Femur (tissue), 1 donor: ENCODE data around the gene GNG14.
"Not testable (repeated sequence)": the region's sequence is repeated elsewhere in the genome, so short reads cannot be mapped to it uniquely, and the experiment has no call there.

Experiments used
- DNase-seq: peaks from one replicate; pipeline ENCODE4 v3.0.0-alpha.2; 2017

GNG14 gene

DNA sequence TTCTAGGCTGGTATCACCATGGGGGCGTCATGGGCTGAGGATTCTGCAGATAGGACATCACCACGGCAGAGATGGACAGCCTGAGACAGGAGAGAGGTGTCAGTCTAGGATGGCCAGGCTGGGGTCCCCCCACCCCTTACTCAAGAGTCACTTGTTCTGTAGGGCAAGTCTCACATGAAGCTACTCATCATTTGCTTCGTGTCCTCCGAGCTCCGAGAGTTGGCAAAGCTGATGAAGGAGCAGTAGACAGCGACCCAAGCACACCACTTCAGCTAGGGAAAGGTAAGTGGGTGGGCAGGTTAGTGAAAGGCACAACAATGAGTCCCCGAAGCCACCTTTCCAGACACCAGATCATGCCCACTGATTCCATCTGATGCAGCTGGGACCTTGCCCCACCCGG lies 19.5 kb upstream of the GNG14 start:
- DNase-seq = no peak

DNA sequence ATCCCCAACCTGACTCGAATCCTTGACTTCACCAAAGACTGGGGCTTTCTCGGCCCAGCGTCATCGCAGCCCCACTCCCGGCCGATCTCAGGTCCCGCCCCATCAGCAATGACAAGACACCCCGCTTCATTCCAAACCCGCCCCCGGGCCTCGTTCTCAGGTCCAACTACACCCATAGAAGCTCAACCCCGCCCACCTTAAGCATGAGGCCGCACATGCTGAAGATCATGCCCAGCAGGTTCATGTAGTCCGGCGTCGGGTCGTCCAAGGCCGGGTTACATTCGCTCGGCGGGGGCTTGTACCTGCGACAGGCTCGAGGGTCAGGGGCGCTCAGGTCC lies 18.9 kb upstream of the GNG14 start:
- peak; percentile 79 for DNase-seq

DNA sequence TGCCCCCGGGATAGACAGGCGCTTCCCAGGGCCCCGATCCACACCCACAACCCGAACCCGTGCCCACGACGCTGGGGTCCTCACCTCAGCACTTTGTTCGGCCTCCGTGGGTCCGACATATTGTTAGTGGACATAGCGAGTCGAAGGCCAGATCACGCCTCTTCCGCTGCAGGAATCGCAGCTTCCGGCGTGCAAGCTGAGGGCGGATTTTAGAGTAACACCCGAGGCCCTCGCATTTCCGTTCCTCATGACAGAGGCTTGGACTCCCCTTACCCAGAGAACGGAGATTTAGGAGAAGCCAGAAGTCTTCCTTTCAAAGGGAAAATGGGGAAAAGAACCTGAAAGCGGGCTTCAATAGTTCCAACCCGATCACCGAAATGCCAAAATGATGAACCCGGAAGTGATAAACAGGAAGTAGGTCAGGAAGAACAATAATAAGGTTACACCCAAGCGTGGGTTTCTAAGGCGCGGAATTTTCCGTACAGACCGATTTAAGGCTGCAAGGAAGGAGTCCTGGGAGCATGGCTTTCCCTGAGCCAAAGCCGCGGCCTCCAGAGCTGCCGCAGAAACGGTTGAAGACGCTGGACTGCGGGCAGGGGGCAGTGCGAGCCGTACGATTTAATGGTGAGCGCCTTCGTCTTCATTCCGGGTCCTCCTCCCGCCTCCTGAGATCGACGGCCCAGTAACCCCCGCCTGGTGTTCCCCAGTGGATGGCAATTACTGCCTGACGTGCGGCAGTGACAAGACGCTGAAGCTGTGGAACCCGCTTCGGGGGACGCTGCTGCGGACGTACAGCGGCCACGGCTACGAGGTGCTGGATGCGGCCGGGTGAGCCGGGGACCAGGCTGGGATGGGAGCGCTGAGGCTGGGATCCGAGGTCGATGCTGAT lies 18.3 kb upstream of the GNG14 start:
- peak; percentile 90 for DNase-seq

DNA sequence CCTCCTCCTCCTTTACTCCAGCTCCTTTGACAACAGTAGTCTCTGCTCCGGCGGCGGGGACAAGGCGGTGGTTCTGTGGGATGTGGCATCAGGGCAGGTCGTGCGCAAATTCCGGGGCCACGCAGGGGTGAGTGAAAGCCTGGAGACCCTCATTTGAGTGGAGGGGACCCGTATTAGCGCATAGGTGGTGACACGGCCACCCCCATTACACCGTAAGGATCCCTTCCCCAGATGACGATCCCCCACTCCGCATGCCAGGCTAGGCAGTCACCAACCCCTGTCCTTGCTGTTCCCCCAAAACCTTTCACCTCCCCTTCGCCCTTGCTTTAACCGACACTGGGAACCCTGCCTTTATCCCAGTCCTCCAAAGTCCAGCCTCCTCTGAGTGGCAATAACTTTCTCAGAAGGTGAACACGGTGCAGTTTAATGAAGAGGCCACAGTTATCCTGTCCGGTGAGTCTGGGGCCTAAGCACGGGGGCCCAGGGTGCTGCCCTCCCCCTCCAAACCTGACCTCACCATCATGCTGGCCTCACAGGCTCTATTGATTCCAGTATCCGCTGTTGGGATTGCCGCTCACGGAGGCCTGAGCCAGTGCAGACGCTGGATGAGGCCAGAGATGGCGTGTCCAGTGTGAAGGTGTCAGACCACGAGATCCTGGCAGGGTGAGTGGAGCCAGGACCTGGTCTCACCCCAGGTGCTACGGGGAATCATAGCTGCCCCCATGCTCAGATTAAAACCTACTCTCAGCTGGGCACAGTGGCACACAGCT lies 17.5 kb upstream of the GNG14 start:
- DNase-seq = peak; percentile 17

DNA sequence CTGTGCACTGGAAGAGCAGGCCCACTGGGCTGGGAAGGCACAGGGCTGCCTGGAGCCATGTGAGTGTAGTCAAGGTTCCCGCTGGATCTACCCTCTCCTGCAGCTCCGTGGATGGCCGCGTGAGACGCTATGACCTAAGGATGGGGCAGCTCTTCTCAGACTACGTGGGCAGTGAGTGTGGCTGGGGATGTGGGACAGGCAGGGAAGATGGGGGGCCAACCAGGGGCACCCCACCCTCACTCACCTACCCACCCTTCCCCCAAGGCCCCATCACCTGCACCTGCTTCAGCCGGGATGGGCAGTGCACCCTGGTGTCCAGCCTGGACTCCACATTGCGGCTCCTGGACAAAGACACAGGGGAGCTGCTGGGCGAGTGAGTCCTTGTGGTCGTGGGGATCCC lies 15.1 kb upstream of the GNG14 start:
- no peak for DNase-seq

DNA sequence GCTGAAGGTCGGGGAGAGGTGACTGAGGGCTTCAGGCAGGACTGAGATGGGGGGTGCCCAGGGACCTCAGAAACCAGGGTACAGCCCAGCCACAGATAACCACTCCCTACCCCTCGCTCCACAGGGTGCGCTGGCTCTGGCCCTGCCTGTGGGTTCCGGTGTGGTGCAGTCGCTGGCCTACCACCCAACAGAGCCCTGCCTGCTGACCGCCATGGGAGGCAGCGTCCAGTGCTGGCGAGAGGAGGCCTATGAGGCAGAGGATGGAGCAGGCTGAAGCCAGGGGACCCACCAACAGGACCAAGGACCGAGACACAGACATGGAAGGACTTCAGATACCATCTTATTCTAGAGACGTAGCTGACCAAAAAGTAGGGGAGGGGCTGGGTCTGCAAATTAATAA lies 12.4 kb upstream of the GNG14 start:
- DNase-seq = no peak

DNA sequence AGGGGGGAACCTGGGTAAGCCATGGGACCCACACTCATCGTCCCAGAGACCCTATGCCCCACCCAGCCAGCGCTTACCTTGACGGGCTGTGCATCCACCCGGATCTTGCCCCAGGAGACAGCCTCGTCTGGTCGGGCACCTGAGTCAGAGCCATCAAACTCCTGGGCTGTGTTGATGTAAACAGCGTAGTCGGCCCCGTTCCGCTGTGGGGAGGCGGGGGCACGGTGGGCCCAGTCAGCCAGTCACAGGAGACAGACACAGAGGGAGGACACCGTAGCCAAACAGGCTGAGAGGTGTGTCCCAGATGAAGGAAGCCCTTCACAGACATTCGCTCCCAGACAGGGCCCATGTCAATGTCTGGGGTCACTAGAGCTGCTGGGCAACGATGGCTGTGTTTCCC lies 11.9 kb upstream of the GNG14 start:
- DNase-seq = no peak

DNA sequence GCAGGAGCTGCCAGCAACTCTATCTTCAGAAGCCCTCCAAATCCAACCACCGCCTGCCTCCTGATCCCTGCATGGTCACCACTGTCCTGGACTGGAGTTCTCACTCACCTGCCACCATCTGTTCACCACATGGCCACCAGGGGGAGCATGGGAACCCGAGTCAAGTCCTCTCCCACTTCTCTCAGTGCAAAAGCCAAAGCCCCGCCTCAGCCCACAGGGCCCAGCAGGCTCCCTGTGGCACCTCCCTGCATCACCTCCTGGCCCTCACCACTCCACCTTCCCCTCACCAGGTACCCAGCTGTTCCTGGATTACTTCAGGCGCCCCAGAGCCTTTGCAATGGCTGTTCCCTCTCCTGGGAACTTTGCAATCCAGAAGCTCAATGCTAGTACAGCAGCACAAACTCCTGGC lies 11.4 kb upstream of the GNG14 start:
- DNase-seq = peak; percentile 87

DNA sequence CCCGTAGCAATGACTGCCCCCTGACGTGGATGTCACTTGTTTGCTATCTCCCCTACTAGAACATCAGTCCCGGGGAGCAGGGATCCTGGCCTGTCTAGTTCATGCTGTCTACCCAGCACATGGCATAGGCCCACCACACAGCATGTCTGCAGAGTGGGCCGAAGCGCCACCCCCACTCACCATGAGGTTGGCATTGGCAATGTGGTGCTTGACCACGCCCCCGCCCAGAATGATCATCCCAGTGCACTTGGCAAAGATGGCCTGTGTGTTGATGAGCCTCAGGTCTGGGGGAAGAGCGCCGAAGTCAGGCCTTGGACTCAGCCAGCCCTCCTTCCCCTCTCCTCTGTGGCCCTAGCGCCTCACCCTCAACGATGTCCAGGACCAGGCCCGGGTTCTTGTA lies 10.9 kb upstream of the GNG14 start:
- DNase-seq = no peak

DNA sequence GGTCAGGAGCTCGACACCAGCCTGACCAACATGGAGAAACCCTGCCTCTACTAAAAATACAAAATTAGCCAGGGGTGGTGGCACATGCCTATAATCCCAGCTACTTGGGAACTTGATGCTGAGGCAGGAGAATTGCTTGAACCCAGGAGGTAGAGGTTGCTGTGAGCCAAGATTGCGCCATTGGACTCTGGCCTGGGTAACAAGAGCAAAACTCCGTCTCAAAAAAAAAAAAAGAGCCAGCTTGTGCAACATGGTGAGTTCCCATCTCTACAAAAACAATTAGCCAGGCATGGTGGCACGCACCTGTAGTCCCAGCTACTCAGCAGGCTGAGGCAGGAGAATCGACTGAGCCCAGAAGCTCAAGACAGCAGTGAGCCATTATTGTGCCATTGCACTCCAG lies 9.8 kb upstream of the GNG14 start:
- DNase-seq = not testable (repeated sequence)

DNA sequence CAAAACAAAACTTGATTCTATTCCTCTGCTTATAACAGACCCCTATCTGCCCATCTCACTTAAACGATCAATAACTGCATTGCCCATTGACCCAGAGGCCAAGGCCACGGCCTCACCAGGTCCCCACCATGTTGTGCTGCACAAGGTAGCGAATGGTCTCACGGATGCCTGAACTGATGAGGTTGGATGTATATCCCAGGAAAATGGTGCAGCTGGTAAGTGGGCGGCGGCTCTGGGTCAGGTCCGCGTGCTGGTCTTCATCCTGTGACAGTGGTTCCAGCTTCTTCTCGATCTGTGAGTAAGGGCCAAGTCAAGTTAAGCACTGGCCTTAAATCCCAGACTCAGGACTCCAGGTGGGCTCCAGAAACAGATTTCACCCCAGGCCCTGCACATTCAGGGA lies 7.8 kb upstream of the GNG14 start:
- no peak for DNase-seq

DNA sequence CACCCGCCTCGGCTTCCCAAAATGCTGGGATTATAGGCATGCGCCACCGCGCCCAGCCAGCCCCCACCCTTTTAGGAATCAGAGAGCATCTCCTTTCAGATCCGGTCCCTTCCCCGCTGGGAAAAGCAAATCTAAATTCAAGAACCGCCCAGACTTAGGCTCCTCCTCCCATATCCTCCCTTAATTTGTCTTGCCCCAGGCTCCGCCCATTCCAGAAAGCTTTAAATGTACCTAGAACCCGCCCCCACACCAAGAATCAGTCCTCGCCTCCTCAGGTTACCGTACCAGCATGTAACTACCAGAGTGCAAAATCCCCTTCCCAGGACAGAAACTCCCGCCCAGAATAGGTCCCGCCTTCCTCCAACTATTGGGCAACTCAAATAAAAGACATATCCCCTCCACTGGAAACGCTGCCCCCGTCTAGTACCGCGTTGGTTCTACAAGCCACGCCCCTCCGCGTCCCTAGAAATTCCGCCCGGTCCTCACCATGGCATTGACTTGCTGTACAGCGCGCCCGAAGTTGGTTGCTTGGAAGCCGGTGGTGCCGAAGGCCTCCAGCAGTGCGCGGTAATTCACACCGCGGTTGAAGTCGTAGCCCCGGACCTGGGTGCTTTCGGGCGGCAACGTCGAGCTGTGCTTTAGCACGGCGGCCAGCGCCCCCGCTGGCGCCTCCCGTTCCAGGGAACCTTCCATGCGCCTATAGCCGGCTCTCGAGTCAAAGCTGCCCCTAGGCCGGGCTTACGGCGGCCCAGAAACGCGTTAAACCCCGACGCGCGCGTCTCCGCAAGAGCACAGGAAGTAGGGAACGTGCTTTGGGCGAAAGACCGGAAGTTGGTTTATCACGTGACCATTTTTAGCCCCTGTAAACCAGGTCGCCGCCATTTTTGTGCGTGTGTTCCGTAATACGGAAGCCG lies 6.5 kb upstream of the GNG14 start, which contains the start of gene DHPS:
DHPS (minus strand) TSS at position 807 of the 914 bp plus-strand sequence; CDS start at position 693, 114 bp downstream.
- peak; percentile 96 for DNase-seq

DNA sequence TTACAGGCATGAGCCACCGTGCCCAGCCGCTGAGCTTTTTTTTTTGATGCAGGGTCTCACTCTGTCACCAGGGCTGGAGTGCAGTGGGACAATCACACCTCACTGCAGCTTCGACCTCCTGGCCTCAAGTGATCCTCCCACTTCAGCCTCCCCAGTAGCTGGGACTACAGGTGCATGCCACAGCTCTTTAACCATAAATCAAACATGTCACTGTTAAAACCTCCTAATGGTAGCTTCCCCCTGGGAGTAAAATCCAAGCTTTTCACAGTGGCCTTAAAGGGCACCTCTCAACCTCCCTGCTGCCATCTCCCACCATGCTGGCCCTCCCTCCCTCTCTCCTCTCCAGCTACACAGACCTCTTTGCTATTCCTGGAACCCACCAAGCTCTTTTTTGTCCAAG lies 2.0 kb upstream of the GNG14 start:
- DNase-seq = no peak

DNA sequence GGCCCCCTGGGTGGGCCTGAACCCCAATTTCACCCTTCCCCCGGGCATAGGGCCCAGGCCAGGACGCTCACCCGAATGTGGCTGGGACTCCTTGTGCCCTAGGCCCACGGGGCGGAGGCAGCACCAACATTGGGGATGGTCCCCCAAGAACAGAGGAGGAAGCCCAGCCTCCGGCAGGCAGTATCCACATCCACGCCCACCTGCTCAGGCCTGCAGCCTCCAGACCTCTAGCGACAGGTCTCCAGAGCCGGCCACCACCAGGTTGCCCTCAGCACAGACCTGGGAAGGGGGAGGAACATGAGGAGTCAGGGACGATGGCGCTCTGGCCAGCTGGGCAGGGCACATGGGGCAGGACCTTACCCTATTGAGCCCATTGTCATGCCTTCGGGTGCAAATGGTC lies 1.2 kb downstream of the GNG14 start:
- no peak for DNase-seq

DNA sequence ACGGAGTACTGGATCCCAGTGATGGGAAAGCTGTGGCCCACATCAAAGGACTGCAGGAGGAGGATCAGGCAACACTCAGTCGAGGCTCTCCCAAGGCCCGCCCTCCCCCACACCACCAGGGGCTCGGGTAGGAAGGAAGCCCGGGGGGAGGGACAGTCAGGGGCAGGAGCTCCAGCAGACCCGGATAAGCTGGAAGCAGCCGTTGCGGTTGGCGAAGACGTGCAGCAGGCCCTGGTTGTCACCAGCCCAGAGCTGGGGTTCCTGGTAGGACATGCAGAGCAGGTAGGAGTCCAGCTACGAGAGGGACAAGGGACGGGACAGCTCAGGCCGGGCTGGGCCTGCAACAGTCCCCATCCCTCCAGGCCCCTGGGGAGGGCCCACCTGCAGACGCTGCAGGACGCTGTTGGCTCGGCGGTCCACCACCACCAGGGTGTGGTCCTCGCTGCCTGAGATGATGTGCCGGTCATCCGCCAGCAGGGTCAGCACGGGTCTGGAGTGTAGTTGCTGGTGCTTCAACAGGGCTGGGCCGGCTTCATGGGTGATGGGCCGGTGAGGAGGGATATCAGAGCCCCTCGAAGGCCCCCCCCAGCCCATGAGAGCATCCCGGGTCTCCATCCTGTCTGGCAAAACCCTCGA lies 1.9 kb downstream of the GNG14 start:
- DNase-seq = no peak

DNA sequence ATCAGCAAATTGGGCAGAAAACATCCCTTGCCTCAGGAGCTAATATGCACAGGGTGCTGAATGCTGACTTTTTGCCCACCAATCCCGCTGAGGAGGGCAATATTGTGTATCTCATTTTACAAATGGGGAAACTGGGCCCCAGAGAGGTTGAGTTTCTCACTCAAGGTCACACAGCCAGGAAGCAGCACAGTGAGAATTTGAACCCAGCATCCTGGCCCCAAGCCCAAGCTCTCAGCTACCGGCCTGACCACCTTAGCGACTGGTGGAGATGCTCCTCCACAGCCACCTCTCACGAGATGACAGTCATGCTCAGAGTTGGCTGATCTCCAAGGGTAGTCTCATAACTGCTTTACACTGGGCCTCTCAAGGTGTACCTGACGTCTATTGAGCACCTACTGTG lies 5.2 kb downstream of the GNG14 start:
- no peak for DNase-seq

DNA sequence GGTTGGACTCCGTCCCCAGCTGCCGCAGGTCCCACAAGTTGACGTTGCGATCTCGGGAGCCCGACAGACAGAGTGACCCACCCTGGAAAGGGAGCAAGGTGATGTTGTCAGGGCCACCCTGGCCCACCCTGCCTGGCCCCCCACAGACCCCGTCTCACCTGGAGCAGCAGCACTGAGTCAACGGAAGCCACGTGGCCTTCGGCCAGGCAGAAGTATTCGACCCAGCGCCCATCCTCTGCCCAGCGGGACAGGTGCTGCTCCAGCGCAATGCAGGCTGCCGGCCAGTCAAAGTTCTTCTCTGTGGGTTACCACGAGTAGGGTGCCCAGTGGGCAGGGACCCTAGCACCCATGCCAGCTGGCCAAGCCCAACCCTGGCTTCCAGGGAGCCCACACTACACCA lies 6.8 kb downstream of the GNG14 start:
- DNase-seq = no peak

DNA sequence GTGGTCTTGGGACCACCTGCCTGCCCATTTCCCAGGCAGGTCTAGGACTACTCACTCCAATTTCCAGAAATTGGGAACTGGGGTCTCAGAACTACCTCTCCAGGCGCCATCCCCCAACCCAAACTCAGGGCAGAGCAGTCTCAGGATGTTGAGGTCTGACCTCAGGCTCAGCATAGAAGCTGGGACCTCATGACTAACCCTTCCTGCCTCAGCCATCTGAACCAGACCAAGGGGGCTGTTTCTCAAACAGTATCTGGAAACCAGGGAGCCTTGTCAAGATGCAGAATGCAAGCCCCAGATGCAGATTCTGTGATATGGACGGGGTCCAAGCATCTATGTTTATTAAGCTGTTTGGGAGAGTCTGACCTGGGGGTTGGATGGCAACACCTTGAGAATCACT lies 7.3 kb downstream of the GNG14 start:
- no peak for DNase-seq

DNA sequence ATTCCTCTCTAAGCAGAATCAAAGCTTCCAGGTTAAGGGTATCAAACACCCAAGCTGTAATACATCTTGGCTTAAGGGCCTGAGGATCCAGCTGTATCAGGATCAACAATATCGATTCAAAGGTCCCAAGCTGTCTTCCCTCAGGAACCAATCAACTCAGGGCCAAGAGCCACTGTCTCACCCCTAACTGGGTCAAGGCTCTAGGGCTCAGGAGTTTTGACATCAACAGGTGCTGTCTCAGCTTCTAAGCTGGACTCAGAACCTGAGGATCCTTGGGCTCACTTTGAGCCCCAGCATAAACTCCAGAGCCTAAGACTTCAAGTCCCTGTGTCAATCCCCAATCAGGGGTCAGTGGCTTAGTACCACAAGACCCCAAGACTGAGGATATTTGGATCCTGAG lies 7.7 kb downstream of the GNG14 start:
- DNase-seq = no peak

DNA sequence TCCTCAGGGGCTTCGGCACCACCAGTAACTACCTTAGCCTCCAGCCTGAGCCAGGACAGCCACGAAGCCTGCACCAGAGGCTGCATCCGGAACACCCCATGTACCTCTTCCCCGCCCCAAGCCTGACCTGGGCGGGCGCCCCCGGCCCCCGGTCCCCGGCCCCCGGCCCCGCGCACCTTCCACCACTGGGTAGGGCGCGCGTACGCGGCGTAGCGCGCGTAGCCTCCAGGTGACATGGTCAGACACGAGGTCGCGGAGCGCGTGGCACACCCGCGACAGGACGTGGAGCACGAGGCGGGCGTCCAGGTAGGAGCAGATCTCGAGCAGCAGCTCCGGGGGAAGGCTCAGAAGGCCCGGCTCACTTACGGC lies 8.2 kb downstream of the GNG14 start:
- DNase-seq = no peak

DNA sequence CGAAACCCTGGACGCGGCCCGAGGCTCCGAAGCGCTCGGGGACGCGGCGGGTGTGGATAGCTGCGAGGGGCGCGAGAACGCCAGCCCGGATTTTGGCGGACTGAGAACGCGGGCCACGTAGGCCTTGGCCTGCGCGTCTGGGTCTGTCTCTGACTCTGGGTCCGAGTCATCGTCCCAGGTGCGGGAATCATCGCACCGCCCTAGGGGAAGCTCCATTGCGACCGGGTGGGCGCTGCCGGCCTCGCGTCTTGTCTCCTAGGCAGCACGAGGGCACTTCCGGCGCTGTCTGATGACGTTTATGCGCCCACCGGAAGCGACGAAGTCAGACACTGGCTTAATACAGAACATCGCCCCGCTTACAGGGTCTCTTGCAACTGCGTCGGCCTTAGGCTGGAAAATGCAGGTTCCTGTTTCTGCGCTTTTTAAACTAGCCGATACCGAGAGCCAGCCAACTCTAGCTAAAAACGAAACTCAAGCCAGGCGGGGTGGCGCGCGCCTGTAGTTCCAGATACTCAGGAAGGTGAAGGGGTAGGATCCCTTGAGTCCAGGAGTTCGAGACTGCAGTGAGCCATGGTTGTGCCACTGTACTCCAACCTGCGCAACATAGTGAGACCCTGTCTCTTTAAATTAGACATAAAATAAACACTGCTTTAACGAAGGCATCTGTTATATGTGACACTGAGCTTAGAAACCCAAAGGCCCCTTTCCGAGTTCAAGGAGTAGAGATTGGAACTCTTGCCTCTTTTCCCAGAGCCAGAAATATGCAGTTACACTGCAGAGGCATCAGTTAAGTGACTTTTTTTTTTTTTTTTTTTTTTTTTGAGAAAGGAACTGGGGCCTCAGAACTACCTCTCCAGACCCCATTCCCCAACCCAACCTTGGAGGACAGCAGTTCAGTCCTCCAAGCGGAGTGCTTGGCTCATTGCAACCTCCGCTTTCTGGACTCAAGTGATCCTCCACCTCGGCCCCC lies 8.9 kb downstream of the GNG14 start, which contains the start of gene FBXW9:
FBXW9 (minus strand) TSS at position 266 of the 970 bp plus-strand sequence; CDS start at position 216, 50 bp downstream.
- peak; percentile 98 for DNase-seq
